H54 (cell line): ENCODE data around the gene LRP5.

Experiments
- DNase-seq: peaks from one replicate; pipeline ENCODE4 v3.0.0; 2011; ENCODE audit warnings: low spot score, mixed read lengths; ENCODE audit not compliant: insufficient read length
- FAIRE-seq: peaks from 3 replicates; lab custom pipeline; 2011; peaks lifted over from hg19 to GRCh38; lab: Jason Lieb, UNC
- POLR2A ChIP-seq: IDR thresholded peaks from 2 replicates; pipeline ENCODE4 v1.6.1; 2011; ENCODE audit warnings: low read depth, mild to moderate bottlenecking, low read length

LRP5 gene

GRCh38 chr11:68479390-68479789 lies 167.0 kb downstream of the LRP5 start:
- TF ChIP-seq POLR2A: no peak
- FAIRE-seq: no peak
- DNase-seq: no peak

GRCh38 chr11:68480193-68480592 lies 167.8 kb downstream of the LRP5 start:
- no peak for DNase-seq
- no peak for TF ChIP-seq POLR2A
- FAIRE-seq: no peak

DNA sequence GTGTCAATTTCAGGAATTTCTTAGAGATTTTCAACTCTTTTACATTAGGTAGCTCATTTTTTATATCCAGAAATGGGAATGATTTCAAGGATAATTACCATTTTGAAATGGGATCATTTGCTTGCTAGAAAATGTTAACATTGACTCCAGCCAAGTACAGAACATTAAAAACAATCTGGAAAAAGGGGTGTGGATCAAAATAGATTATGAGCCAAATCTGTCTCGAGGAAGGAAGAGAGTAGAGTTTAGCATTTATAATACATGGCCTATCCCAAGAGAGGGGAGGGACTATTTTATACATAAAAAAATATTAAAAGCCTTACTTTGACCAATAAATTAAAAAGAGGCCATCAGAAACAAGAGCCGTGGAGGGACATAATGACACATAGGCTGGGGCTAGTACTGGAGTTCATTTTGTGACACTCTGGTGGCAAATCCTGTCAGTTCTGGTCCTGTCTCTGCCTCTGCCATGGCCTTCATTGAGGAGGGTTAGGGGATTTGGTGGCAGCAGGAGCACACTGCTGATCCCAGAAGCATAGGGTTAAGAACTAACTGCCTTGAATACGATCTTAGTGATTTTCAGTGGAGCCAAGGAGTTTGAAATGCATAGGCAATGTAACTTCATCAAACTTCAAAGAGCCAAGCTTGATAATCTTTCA lies 168.6 kb downstream of the LRP5 start:
- no peak for TF ChIP-seq POLR2A
- DNase-seq: no peak
- no peak for FAIRE-seq

GRCh38 chr11:68481579-68482240 lies 169.3 kb downstream of the LRP5 start:
- FAIRE-seq: no peak

DNA sequence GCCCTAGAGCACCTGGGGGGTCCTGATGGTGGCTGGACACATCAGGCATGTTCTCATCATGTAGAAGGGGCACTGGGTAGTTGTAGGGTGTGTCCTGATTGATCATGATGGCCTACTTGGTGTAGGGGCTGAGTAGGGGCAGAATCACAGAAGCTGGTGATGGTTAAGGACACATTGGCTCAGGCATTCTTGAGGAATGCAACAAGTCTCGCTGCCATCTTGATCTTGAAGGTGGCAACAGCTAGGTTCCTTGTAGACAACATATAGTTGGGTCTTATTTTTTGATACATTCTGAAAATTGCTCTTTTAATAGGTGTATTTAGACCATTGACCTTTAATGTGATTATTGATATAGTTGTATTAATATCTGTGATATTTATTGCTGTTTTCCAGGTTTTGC lies 176.2 kb downstream of the LRP5 start:
- no peak for TF ChIP-seq POLR2A
- DNase-seq (no peak), FAIRE-seq (no peak)

More at GRCh38 chr11:68481579-68482240, 169.3 kb downstream of the LRP5 start:
- no peak for TF ChIP-seq POLR2A
- no peak for DNase-seq

GRCh38 chr11:68495220-68495729 lies 182.9 kb downstream of the LRP5 start:
- no peak for DNase-seq
- no peak for TF ChIP-seq POLR2A
- no peak for FAIRE-seq

- FAIRE-seq (no peak), DNase-seq (no peak)
- TF ChIP-seq POLR2A: no peak
Observed at GRCh38 chr11:68495872-68496271, 183.5 kb downstream of the LRP5 start.

- TF ChIP-seq POLR2A: no peak
- FAIRE-seq (no peak), DNase-seq (no peak)
Observed at GRCh38 chr11:68497761-68498160, 185.4 kb downstream of the LRP5 start.

- FAIRE-seq (no peak), DNase-seq (no peak)
- no peak for TF ChIP-seq POLR2A
Observed at GRCh38 chr11:68498321-68498720, 185.9 kb downstream of the LRP5 start.
